SK-N-SH (cell line): ENCODE measurements around the gene CPAMD8.

ENCODE experiments used
- CTCF ChIP-seq: fragments of 200-600 bp; sonication (generic); IDR thresholded peaks from 2 replicates; pipeline ENCODE4 v1.6.1; 2017; ENCODE audit warnings: antibody characterized with exemption, mild to moderate bottlenecking, moderate library complexity
- ELF1 ChIP-seq: IDR thresholded peaks from 2 replicates; pipeline ENCODE4 v1.4.0; 2012
- EP300 ChIP-seq, 2 experiments: IDR thresholded peaks; 2 replicates each; pipeline versions ENCODE4 v1.4.0 to v1.6.1; 2012; ENCODE audit warnings: borderline replicate concordance in 1 of 2, low read depth in 1 of 2, low read length in 1 of 2
- EZH2phosphoT487 ChIP-seq: fragments of 200-600 bp; sonication (generic); IDR thresholded peaks from 2 replicates; pipeline ENCODE4 v1.6.1; 2017; ENCODE audit warnings: low read depth, mixed run types, mild to moderate bottlenecking, antibody characterized with exemption, moderate library complexity, borderline replicate concordance
- GATA2 ChIP-seq: sonication (generic); formaldehyde crosslinking; IDR thresholded peaks from 2 replicates; pipeline ENCODE4 v1.5.0; 2020; ENCODE audit warnings: mild to moderate bottlenecking, missing genetic modification reagents
- TAF1 ChIP-seq: IDR thresholded peaks from 2 replicates; pipeline ENCODE4 v1.6.1; 2012; ENCODE audit warnings: low read depth, mild to moderate bottlenecking, low read length, moderate library complexity, borderline replicate concordance
- TEAD4 ChIP-seq: IDR thresholded peaks from 2 replicates; pipeline ENCODE4 v1.4.0; 2012; ENCODE audit warnings: mild to moderate bottlenecking, borderline replicate concordance; ENCODE audit not compliant: insufficient read depth
- USF1 ChIP-seq: IDR thresholded peaks from 2 replicates; pipeline ENCODE4 v1.4.0; 2012; ENCODE audit warnings: low read depth, borderline replicate concordance

GRCh38 chr19:16976446-16976845 is 50.2 kb downstream of the CPAMD8 start:
- no peak for TF ChIP-seq CTCF
- TF ChIP-seq USF1: no peak
- no peak for TF ChIP-seq TAF1
- no peak for TF ChIP-seq TEAD4
- no peak for TF ChIP-seq EZH2phosphoT487
- no peak for TF ChIP-seq EP300 (IDR thresholded peaks at IDR 0.05; ENCODE audit: borderline replicate concordance in 1 of 2, low read depth in 1 of 2, low read length in 1 of 2)
- TF ChIP-seq ELF1: no peak
- TF ChIP-seq GATA2: no peak
